ENCODE measurements around the gene CACTIN.
"Not testable (repeated sequence)": the region's sequence is repeated elsewhere in the genome, so short reads cannot be mapped to it uniquely, and the experiment has no call there.

Gene CACTIN

GRCh38 chr19:3648037-3648905 lies 21.7 kb upstream of the CACTIN start:
- Histone ChIP-seq H3K36me3 (ENCODE audit: control insufficient read depth, insufficient read depth, low read length) (peaks cover 36% of the 10 kb centered on the region), H3K4me3 (ENCODE audit: low read length) (no peak overlapping the region), H3K27ac (ENCODE audit: low read depth, low read length) (no peak overlapping the region), H3K27me3 (ENCODE audit: control insufficient read depth, insufficient read depth, low read length) (no peaks in the 10 kb centered on the region), H3K4me1 (ENCODE audit: control insufficient read depth, insufficient read depth, low read length) (no peaks in the 10 kb centered on the region), H3K9ac (ENCODE audit: low read length) (no peak overlapping the region)

GRCh38 chr19:3647102-3647501 lies 20.5 kb upstream of the CACTIN start:
- H3K4me1 ChIP-seq (ENCODE audit: control insufficient read depth, insufficient read depth, low read length); H3K27me3 ChIP-seq (ENCODE audit: control insufficient read depth, insufficient read depth, low read length); H3K4me3 ChIP-seq (ENCODE audit: low read length); H3K9ac ChIP-seq (ENCODE audit: low read length); H3K27ac ChIP-seq (ENCODE audit: low read depth, low read length): not testable (repeated sequence)
- peaks cover 29% of the 10 kb centered on the region for H3K36me3 ChIP-seq (ENCODE audit: control insufficient read depth, insufficient read depth, low read length)

GRCh38 chr19:3646336-3647092 lies 19.9 kb upstream of the CACTIN start:
- H3K36me3 ChIP-seq (ENCODE audit: control insufficient read depth, insufficient read depth, low read length): peaks cover 24% of the 10 kb centered on the region
- no peak overlapping the region for H3K27ac ChIP-seq (ENCODE audit: low read depth, low read length)
- H3K9ac ChIP-seq (ENCODE audit: low read length): no peak overlapping the region
- no peaks in the 10 kb centered on the region for H3K4me1 ChIP-seq (ENCODE audit: control insufficient read depth, insufficient read depth, low read length)
- H3K4me3 ChIP-seq (ENCODE audit: low read length): no peak overlapping the region
- no peaks in the 10 kb centered on the region for H3K27me3 ChIP-seq (ENCODE audit: control insufficient read depth, insufficient read depth, low read length)

- H3K4me1 ChIP-seq (ENCODE audit: control insufficient read depth, insufficient read depth, low read length): no peaks in the 10 kb centered on the region
- peaks cover 18% of the 10 kb centered on the region for H3K36me3 ChIP-seq (ENCODE audit: control insufficient read depth, insufficient read depth, low read length)
- H3K4me3 ChIP-seq (ENCODE audit: low read length): no peak overlapping the region
- no peak overlapping the region for H3K9ac ChIP-seq (ENCODE audit: low read length)
- H3K27me3 ChIP-seq (ENCODE audit: control insufficient read depth, insufficient read depth, low read length): no peaks in the 10 kb centered on the region
- H3K27ac ChIP-seq (ENCODE audit: low read depth, low read length): no peak overlapping the region
Observed at GRCh38 chr19:3645726-3646125, 19.1 kb upstream of the CACTIN start.

GRCh38 chr19:3645067-3645396 lies 18.4 kb upstream of the CACTIN start:
- Histone ChIP-seq H3K36me3 (ENCODE audit: control insufficient read depth, insufficient read depth, low read length) (peaks cover 18% of the 10 kb centered on the region), H3K4me3 (ENCODE audit: low read length) (no peak overlapping the region), H3K4me1 (ENCODE audit: control insufficient read depth, insufficient read depth, low read length) (no peaks in the 10 kb centered on the region), H3K27ac (ENCODE audit: low read depth, low read length) (no peak overlapping the region), H3K27me3 (ENCODE audit: control insufficient read depth, insufficient read depth, low read length) (no peaks in the 10 kb centered on the region), H3K9ac (ENCODE audit: low read length) (no peak overlapping the region)

- H3K27ac ChIP-seq (ENCODE audit: low read depth, low read length): no peak overlapping the region
- peaks cover 23% of the 10 kb centered on the region for H3K36me3 ChIP-seq (ENCODE audit: control insufficient read depth, insufficient read depth, low read length)
Observed at GRCh38 chr19:3644351-3645066, 17.9 kb upstream of the CACTIN start.

GRCh38 chr19:3643674-3644313 lies 17.2 kb upstream of the CACTIN start:
- H3K4me3 ChIP-seq (ENCODE audit: low read length): no peak overlapping the region
- H3K4me1 ChIP-seq (ENCODE audit: control insufficient read depth, insufficient read depth, low read length): no peaks in the 10 kb centered on the region
- no peak overlapping the region for H3K9ac ChIP-seq (ENCODE audit: low read length)
- H3K36me3 ChIP-seq (ENCODE audit: control insufficient read depth, insufficient read depth, low read length): peaks cover 28% of the 10 kb centered on the region
- H3K27me3 ChIP-seq (ENCODE audit: control insufficient read depth, insufficient read depth, low read length): no peaks in the 10 kb centered on the region
- no peak overlapping the region for H3K27ac ChIP-seq (ENCODE audit: low read depth, low read length)

More at GRCh38 chr19:3644351-3645066, 17.9 kb upstream of the CACTIN start:
- H3K4me1 ChIP-seq (ENCODE audit: control insufficient read depth, insufficient read depth, low read length): no peaks in the 10 kb centered on the region
- H3K27me3 ChIP-seq (ENCODE audit: control insufficient read depth, insufficient read depth, low read length): no peaks in the 10 kb centered on the region
- no peak overlapping the region for H3K9ac ChIP-seq (ENCODE audit: low read length)
- H3K4me3 ChIP-seq (ENCODE audit: low read length): no peak overlapping the region

- H3K27ac ChIP-seq (ENCODE audit: low read depth, low read length): no peak overlapping the region
- H3K9ac ChIP-seq (ENCODE audit: low read length): no peak overlapping the region
- H3K4me1 ChIP-seq (ENCODE audit: control insufficient read depth, insufficient read depth, low read length): no peaks in the 10 kb centered on the region
- H3K27me3 ChIP-seq (ENCODE audit: control insufficient read depth, insufficient read depth, low read length): no peaks in the 10 kb centered on the region
- H3K36me3 ChIP-seq (ENCODE audit: control insufficient read depth, insufficient read depth, low read length): peaks cover 32% of the 10 kb centered on the region
- no peak overlapping the region for H3K4me3 ChIP-seq (ENCODE audit: low read length)
Observed at GRCh38 chr19:3642987-3643673, 16.5 kb upstream of the CACTIN start.

GRCh38 chr19:3642296-3642695 lies 15.7 kb upstream of the CACTIN start:
- Histone ChIP-seq H3K27me3 (ENCODE audit: control insufficient read depth, insufficient read depth, low read length) (no peaks in the 10 kb centered on the region), H3K9ac (ENCODE audit: low read length) (no peak overlapping the region), H3K36me3 (ENCODE audit: control insufficient read depth, insufficient read depth, low read length) (peaks cover 32% of the 10 kb centered on the region), H3K4me3 (ENCODE audit: low read length) (no peak overlapping the region), H3K4me1 (ENCODE audit: control insufficient read depth, insufficient read depth, low read length) (no peaks in the 10 kb centered on the region), H3K27ac (ENCODE audit: low read depth, low read length) (no peak overlapping the region)

- Histone ChIP-seq H3K36me3 (ENCODE audit: control insufficient read depth, insufficient read depth, low read length) (peaks cover 34% of the 10 kb centered on the region), H3K27me3 (ENCODE audit: control insufficient read depth, insufficient read depth, low read length) (no peaks in the 10 kb centered on the region), H3K27ac (ENCODE audit: low read depth, low read length) (no peak overlapping the region), H3K4me3 (ENCODE audit: low read length) (no peak overlapping the region), H3K4me1 (ENCODE audit: control insufficient read depth, insufficient read depth, low read length) (no peaks in the 10 kb centered on the region), H3K9ac (ENCODE audit: low read length) (no peak overlapping the region)
Observed at GRCh38 chr19:3641515-3642269, 15.1 kb upstream of the CACTIN start.

GRCh38 chr19:3639479-3639878 lies 12.9 kb upstream of the CACTIN start:
- no peaks in the 10 kb centered on the region for H3K27me3 ChIP-seq (ENCODE audit: control insufficient read depth, insufficient read depth, low read length)
- H3K4me1 ChIP-seq (ENCODE audit: control insufficient read depth, insufficient read depth, low read length): no peaks in the 10 kb centered on the region
- H3K9ac ChIP-seq (ENCODE audit: low read length): no peak overlapping the region
- H3K4me3 ChIP-seq (ENCODE audit: low read length): no peak overlapping the region
- no peak overlapping the region for H3K27ac ChIP-seq (ENCODE audit: low read depth, low read length)
- peaks cover 21% of the 10 kb centered on the region for H3K36me3 ChIP-seq (ENCODE audit: control insufficient read depth, insufficient read depth, low read length)
